SJSA1 (cell line): Measurements from ENCODE around the gene TSPAN18. TPM values are rescaled to one million over a fixed set of nuclear protein-coding genes. Genes with fewer than 3 reads are reported as not detected.

Experiments used
- DNase-seq, 2 experiments: peaks; one replicate each; pipeline ENCODE4 v3.0.0-alpha.2; 2015 to 2020; ENCODE audit warnings: low spot score in 2 of 2, low read depth in 1 of 2
- H3K27ac ChIP-seq: fragments of 250-450 bp; sonication (Bioruptor Pico); 2 replicates; pipeline ENCODE4 v1.5.1; 2020; ENCODE audit warnings: mild to moderate bottlenecking, moderate library complexity
- H3K27me3 ChIP-seq: fragments of 250-450 bp; sonication (Bioruptor Pico); replicated peaks from 2 replicates; pipeline ENCODE4 v1.5.1; 2020; ENCODE audit warnings: mild to moderate bottlenecking, moderate library complexity
- H3K36me3 ChIP-seq: fragments of 250-450 bp; sonication (Bioruptor Pico); 2 replicates; pipeline ENCODE4 v1.5.1; 2020; ENCODE audit warnings: mild to moderate bottlenecking
- H3K4me1 ChIP-seq: fragments of 250-450 bp; sonication (Bioruptor Pico); replicated peaks from 2 replicates; pipeline ENCODE4 v1.6.1; 2021; ENCODE audit warnings: mild to moderate bottlenecking
- H3K4me3 ChIP-seq: fragments of 250-450 bp; sonication (Bioruptor Pico); 2 replicates; pipeline ENCODE4 v1.5.1; 2020; ENCODE audit warnings: mild to moderate bottlenecking
- H3K9me3 ChIP-seq: fragments of 250-450 bp; sonication (Bioruptor Pico); replicated peaks from 2 replicates; pipeline ENCODE4 v1.5.1; 2020; ENCODE audit warnings: mild to moderate bottlenecking
- total RNA-seq: library from RNA; depleted of rRNA; stranded (reverse); fragments of >200 nt; shearing (Covaris generic); gene quantifications from 2 replicates; pipeline ENCODE4 v1.2.3, GENCODE V29; 2014

Gene TSPAN18
- total RNA-seq, 1 experiment from 2014 or later, result 1.9 TPM

- no peak overlapping the region for H3K27ac ChIP-seq
- H3K27me3 ChIP-seq, result no peaks in the 10 kb centered on the region
- no peak overlapping the region for H3K4me3 ChIP-seq
- peaks cover 26% of the 10 kb centered on the region for H3K4me1 ChIP-seq
- H3K9me3 ChIP-seq, result peaks cover 3% of the 10 kb centered on the region; the same call in 1 of the 2 replicates
- H3K36me3 ChIP-seq, result no peaks in the 10 kb centered on the region
- DNase-seq, result no peak
Measured at GRCh38 chr11:44763121-44763820, 36.5 kb downstream of the TSPAN18 start.

GRCh38 chr11:44764583-44764982, 37.8 kb downstream of the TSPAN18 start:
- H3K4me3 ChIP-seq, result no peak overlapping the region
- H3K9me3 ChIP-seq, result no peaks in the 10 kb centered on the region
- H3K36me3 ChIP-seq, result no peaks in the 10 kb centered on the region
- DNase-seq, result no peak
- H3K27ac ChIP-seq, result no peak overlapping the region
- no peaks in the 10 kb centered on the region for H3K27me3 ChIP-seq
- peaks cover 26% of the 10 kb centered on the region for H3K4me1 ChIP-seq

GRCh38 chr11:44765026-44765595, 38.3 kb downstream of the TSPAN18 start:
- H3K27ac ChIP-seq, result no peak overlapping the region
- H3K9me3 ChIP-seq, result no peaks in the 10 kb centered on the region
- peaks cover 26% of the 10 kb centered on the region for H3K4me1 ChIP-seq
- H3K4me3 ChIP-seq, result no peak overlapping the region
- DNase-seq, result no peak
- H3K36me3 ChIP-seq, result no peaks in the 10 kb centered on the region
- no peaks in the 10 kb centered on the region for H3K27me3 ChIP-seq

GRCh38 chr11:44765676-44766075, 38.9 kb downstream of the TSPAN18 start:
- DNase-seq, result no peak
- no peaks in the 10 kb centered on the region for H3K27me3 ChIP-seq
- no peaks in the 10 kb centered on the region for H3K36me3 ChIP-seq
- H3K9me3 ChIP-seq, result no peaks in the 10 kb centered on the region
- H3K27ac ChIP-seq, result peak overlapping the region; percentile 46; the same call in 1 of the 2 replicates
- H3K4me3 ChIP-seq, result no peak overlapping the region
- peaks cover 26% of the 10 kb centered on the region for H3K4me1 ChIP-seq

- H3K4me1 ChIP-seq, result peaks cover 23% of the 10 kb centered on the region
- DNase-seq, result peak in 1 of 2 experiments; percentile 71
- H3K27ac ChIP-seq, result peak overlapping the region; percentile 46
- no peaks in the 10 kb centered on the region for H3K36me3 ChIP-seq
- no peaks in the 10 kb centered on the region for H3K9me3 ChIP-seq
- no peak overlapping the region for H3K4me3 ChIP-seq
- H3K27me3 ChIP-seq, result no peaks in the 10 kb centered on the region
Measured at GRCh38 chr11:44766112-44766971, 39.6 kb downstream of the TSPAN18 start.

GRCh38 chr11:44766972-44767278, 40.2 kb downstream of the TSPAN18 start:
- no peaks in the 10 kb centered on the region for H3K36me3 ChIP-seq
- no peak overlapping the region for H3K4me3 ChIP-seq
- H3K27me3 ChIP-seq, result 0 out of 2 replicates have a peak, but pooled peaks cover under 1% of the 10 kb centered on the region
- DNase-seq, result peak in 1 of 2 experiments; percentile 47
- H3K9me3 ChIP-seq, result no peaks in the 10 kb centered on the region
- H3K27ac ChIP-seq, result peak overlapping the region; percentile 46
- peaks cover 23% of the 10 kb centered on the region for H3K4me1 ChIP-seq

GRCh38 chr11:44767421-44767820, 40.7 kb downstream of the TSPAN18 start:
- Histone ChIP-seq H3K36me3 (no peaks in the 10 kb centered on the region), H3K4me3 (no peak overlapping the region), H3K27ac (peak overlapping the region; percentile 46), H3K27me3 (0 out of 2 replicates have a peak, but pooled peaks cover 6% of the 10 kb centered on the region), H3K9me3 (no peaks in the 10 kb centered on the region), H3K4me1 (peaks cover 23% of the 10 kb centered on the region)
- DNase-seq, result peak in 1 of 2 experiments; percentile 66

GRCh38 chr11:44770401-44770800, 43.6 kb downstream of the TSPAN18 start:
- no peaks in the 10 kb centered on the region for H3K36me3 ChIP-seq
- no peak for DNase-seq
- no peak overlapping the region for H3K4me3 ChIP-seq
- H3K27ac ChIP-seq, result no peak overlapping the region
- no peaks in the 10 kb centered on the region for H3K9me3 ChIP-seq
- H3K27me3 ChIP-seq, result 0 out of 2 replicates have a peak, but pooled peaks cover 9% of the 10 kb centered on the region
- H3K4me1 ChIP-seq, result peaks cover 42% of the 10 kb centered on the region

- Histone ChIP-seq H3K9me3 (no peaks in the 10 kb centered on the region), H3K27me3 (peaks cover 12% of the 10 kb centered on the region; the same call in 1 of the 2 replicates), H3K27ac (no peak overlapping the region), H3K4me1 (peaks cover 36% of the 10 kb centered on the region), H3K36me3 (no peaks in the 10 kb centered on the region), H3K4me3 (no peak overlapping the region)
- no peak for DNase-seq
Measured at GRCh38 chr11:44771252-44771734, 44.5 kb downstream of the TSPAN18 start.

- H3K36me3 ChIP-seq, result no peaks in the 10 kb centered on the region
- H3K27me3 ChIP-seq, result peaks cover 12% of the 10 kb centered on the region; the same call in 1 of the 2 replicates
- H3K4me3 ChIP-seq, result no peak overlapping the region
- no peak overlapping the region for H3K27ac ChIP-seq
- peaks cover 31% of the 10 kb centered on the region for H3K4me1 ChIP-seq
- H3K9me3 ChIP-seq, result no peaks in the 10 kb centered on the region
- no peak for DNase-seq
Measured at GRCh38 chr11:44771841-44772240, 45.1 kb downstream of the TSPAN18 start.

GRCh38 chr11:44773351-44773965, 46.7 kb downstream of the TSPAN18 start:
- DNase-seq, result peak in 1 of 2 experiments; percentile 57
- no peak overlapping the region for H3K27ac ChIP-seq
- no peak overlapping the region for H3K4me3 ChIP-seq
- H3K4me1 ChIP-seq, result peaks cover 19% of the 10 kb centered on the region
- H3K9me3 ChIP-seq, result no peaks in the 10 kb centered on the region
- no peaks in the 10 kb centered on the region for H3K36me3 ChIP-seq
- H3K27me3 ChIP-seq, result peaks cover 12% of the 10 kb centered on the region; the same call in 1 of the 2 replicates

GRCh38 chr11:44774108-44774507, 47.3 kb downstream of the TSPAN18 start:
- H3K4me1 ChIP-seq, result peaks cover 19% of the 10 kb centered on the region
- no peaks in the 10 kb centered on the region for H3K36me3 ChIP-seq
- DNase-seq, result no peak

GRCh38 chr11:44774731-44775130, 48.0 kb downstream of the TSPAN18 start:
- H3K4me1 ChIP-seq, result peaks cover 19% of the 10 kb centered on the region
- H3K27ac ChIP-seq, result no peak overlapping the region
- no peak for DNase-seq
- no peak overlapping the region for H3K4me3 ChIP-seq
- H3K9me3 ChIP-seq, result no peaks in the 10 kb centered on the region
- no peaks in the 10 kb centered on the region for H3K36me3 ChIP-seq
- peaks cover 12% of the 10 kb centered on the region; the same call in 1 of the 2 replicates for H3K27me3 ChIP-seq

More at GRCh38 chr11:44774108-44774507, 47.3 kb downstream of the TSPAN18 start:
- peaks cover 12% of the 10 kb centered on the region; the same call in 1 of the 2 replicates for H3K27me3 ChIP-seq
- H3K9me3 ChIP-seq, result no peaks in the 10 kb centered on the region
- no peak overlapping the region for H3K27ac ChIP-seq
- H3K4me3 ChIP-seq, result no peak overlapping the region
